Measurements from ENCODE around the gene TMC5. TPM values are rescaled to one million over a fixed set of nuclear protein-coding genes. Genes with fewer than 3 reads are reported as not detected.

Gene TMC5
- total RNA-seq, 1 experiment from 2014 or later, result 15.7 TPM

DNA sequence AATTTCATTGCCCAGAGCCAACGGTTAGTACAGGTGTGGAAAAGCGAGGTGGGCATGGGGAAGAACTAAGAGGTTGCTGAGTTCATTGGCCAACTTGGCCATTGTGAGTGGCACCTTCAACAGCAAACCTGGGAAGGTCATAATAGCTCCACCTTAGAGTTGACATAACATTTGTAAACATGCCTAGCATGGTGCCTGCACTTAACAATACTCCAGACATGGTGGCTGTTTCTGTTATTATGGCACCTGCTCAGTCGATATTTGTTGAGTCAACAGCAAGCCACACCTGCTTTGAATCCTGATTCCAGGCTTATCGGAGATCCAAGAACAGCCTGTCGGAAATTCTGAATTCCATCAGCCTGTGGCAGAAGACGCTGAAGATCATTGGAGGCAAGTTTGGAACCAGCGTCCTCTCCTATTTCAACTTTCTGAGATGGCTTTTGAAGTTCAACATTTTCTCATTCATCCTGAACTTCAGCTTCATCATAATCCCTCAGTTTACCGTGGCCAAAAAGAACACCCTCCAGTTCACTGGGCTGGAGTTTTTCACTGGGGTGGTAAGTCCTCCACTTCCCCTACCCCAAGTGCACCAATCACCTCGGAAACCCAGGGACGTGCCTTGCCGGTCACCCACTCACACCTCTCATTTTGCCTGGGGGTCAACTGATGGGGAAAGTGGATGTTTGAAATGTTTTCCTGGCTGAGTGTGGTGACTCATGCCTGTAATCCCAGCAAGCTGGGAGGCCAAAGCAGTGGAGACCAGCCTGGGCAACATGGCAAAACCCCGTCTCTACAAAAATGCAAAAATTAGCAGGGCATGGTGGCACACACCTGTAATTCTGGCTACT, 46.0 kb downstream of the TMC5 start:
- no peaks in the 10 kb centered on the region for H3K27me3 ChIP-seq (ENCODE audit: insufficient read depth, low read length)
- TF ChIP-seq, protein P1, sequence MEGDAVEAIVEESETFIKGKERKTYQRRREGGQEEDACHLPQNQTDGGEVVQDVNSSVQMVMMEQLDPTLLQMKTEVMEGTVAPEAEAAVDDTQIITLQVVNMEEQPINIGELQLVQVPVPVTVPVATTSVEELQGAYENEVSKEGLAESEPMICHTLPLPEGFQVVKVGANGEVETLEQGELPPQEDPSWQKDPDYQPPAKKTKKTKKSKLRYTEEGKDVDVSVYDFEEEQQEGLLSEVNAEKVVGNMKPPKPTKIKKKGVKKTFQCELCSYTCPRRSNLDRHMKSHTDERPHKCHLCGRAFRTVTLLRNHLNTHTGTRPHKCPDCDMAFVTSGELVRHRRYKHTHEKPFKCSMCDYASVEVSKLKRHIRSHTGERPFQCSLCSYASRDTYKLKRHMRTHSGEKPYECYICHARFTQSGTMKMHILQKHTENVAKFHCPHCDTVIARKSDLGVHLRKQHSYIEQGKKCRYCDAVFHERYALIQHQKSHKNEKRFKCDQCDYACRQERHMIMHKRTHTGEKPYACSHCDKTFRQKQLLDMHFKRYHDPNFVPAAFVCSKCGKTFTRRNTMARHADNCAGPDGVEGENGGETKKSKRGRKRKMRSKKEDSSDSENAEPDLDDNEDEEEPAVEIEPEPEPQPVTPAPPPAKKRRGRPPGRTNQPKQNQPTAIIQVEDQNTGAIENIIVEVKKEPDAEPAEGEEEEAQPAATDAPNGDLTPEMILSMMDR (IDR thresholded peaks at IDR 0.05 in 2 of 3, conservative IDR thresholded peaks at IDR 0.05 in 1 of 3; ENCODE audit: borderline replicate concordance in 1 of 3, insufficient read depth in 1 of 3, low read depth in 2 of 3, low read length in 2 of 3), result no peak
- TF ChIP-seq, protein P2, sequence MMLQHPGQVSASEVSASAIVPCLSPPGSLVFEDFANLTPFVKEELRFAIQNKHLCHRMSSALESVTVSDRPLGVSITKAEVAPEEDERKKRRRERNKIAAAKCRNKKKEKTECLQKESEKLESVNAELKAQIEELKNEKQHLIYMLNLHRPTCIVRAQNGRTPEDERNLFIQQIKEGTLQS (IDR thresholded peaks at IDR 0.05), result no peak
- TF ChIP-seq EZH2phosphoT487 (IDR thresholded peaks at IDR 0.05; ENCODE audit: borderline replicate concordance) (no peak), POLR2A (IDR thresholded peaks at IDR 0.05; ENCODE audit: borderline replicate concordance, extremely low read depth, insufficient read depth, insufficient read length) (no peak), SIN3A (IDR thresholded peaks at IDR 0.05; ENCODE audit: low read depth) (no peak), CBX3 (IDR thresholded peaks at IDR 0.05; ENCODE audit: low read depth) (no peak), EGR1 (IDR thresholded peaks at IDR 0.05; ENCODE audit: low read depth) (no peak), YY1 (IDR thresholded peaks at IDR 0.05; ENCODE audit: extremely low read depth, insufficient replicate concordance, low read depth, low read length) (no peak), FOSL1 (IDR thresholded peaks at IDR 0.05; ENCODE audit: low read depth) (no peak), CEBPB (IDR thresholded peaks at IDR 0.05; ENCODE audit: low read depth) (no peak)
- TF ChIP-seq, protein P3, sequence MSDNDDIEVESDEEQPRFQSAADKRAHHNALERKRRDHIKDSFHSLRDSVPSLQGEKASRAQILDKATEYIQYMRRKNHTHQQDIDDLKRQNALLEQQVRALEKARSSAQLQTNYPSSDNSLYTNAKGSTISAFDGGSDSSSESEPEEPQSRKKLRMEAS (IDR thresholded peaks at IDR 0.05), result no peak
- no peaks in the 10 kb centered on the region for H3K9me3 ChIP-seq (ENCODE audit: control insufficient read depth in 1 of 2, insufficient read depth in 1 of 2, low read depth in 1 of 2, low read length in 2 of 2)
- POLR2A ChIA-PET, result no interaction called here
- no peak overlapping the region for H3K9ac ChIP-seq (ENCODE audit: low read length)
- no peaks in the 10 kb centered on the region for H4K20me1 ChIP-seq (ENCODE audit: insufficient read depth)
- DNase-seq (ENCODE audit: low read depth, low spot score) (no peak), ATAC-seq (no peak)
- BruUV-seq (replicated peaks), result no TSS peak
- no peak overlapping the region for H2AFZ ChIP-seq (ENCODE audit: low read depth, low read length, poor library complexity, severe bottlenecking)
- peaks cover 0 to 8% of the 10 kb centered on the region in 2 experiments; a peak in 2 of 4 replicates for H3K4me1 ChIP-seq (ENCODE audit: control insufficient read depth in 1 of 2, insufficient read depth in 2 of 2, low read length in 2 of 2)
- H3K36me3 ChIP-seq (ENCODE audit: control insufficient read depth in 1 of 2, insufficient read depth in 2 of 2, low read length in 2 of 2), result peaks cover 0 to 9% of the 10 kb centered on the region in 2 experiments; a peak in 3 of 4 replicates
- H3K9me2 ChIP-seq (ENCODE audit: insufficient read depth), result no peaks in the 10 kb centered on the region
- H3K79me2 ChIP-seq (ENCODE audit: insufficient read depth, low read length), result no peaks in the 10 kb centered on the region
- intact Hi-C loops (cut with micrococcal nuclease), result no loop called here
- no peak overlapping the region for H3K4me3 ChIP-seq (replicated peaks in 1 of 2; ENCODE audit: low read depth in 1 of 2, low read length in 2 of 2)
- RAD21 ChIA-PET (ENCODE audit: low non-redundant PET in 1 of 2, low total read pairs in 2 of 2, uncharacterized antibody in 2 of 2, unreplicated experiment in 2 of 2), result no interaction called here
- CTCF ChIA-PET, result no interaction called here
- no peak overlapping the region for H3K4me2 ChIP-seq (ENCODE audit: low read length)
- no peak overlapping the region for H3K27ac ChIP-seq (ENCODE audit: low read depth, low read length)
